Endothelial cell of umbilical vein (primary cell): ENCODE results near the gene ANKRD39. TPM values are rescaled to one million over a fixed set of nuclear protein-coding genes. Genes with fewer than 3 reads are reported as not detected.

ENCODE experiments used
- BruUV-seq: library from RNA; stranded (reverse); fragments of 400-500 nt; replicated peaks from 2 replicates; lab custom pipeline; 2021; lab: Mats Ljungman, UMichigan
- CTCF ChIA-PET: fragments of 300-600, 350-600 bp; sonication (Branson Sonifier 250); formaldehyde crosslinking; loops from one replicate; lab custom pipeline; 2021; ENCODE audit warnings: antibody characterized with exemption, inconsistent platforms; lab: Charles Lee
- POLR2A ChIA-PET: fragments of 300-600, 350-600 bp; sonication (Branson Sonifier 250); formaldehyde crosslinking; loops from one replicate; lab custom pipeline; 2021; ENCODE audit warnings: antibody characterized with exemption, inconsistent platforms; lab: Charles Lee
- DNase-seq: peaks from one replicate; pipeline ENCODE4 v3.0.0-alpha.2; 2011; ENCODE audit warnings: low read depth, low spot score
- FAIRE-seq: peaks from 2 replicates; lab custom pipeline; 2011; peaks lifted over from hg19 to GRCh38; lab: Jason Lieb, UNC
- H2AFZ ChIP-seq: 2 replicates; pipeline ENCODE4 v1.6.0; 2012; ENCODE audit warnings: low read depth, low read length, control low read depth, inconsistent platforms
- H3K27ac ChIP-seq: 2 replicates; pipeline ENCODE4 v1.5.1; 2011; ENCODE audit warnings: low read depth, mild to moderate bottlenecking, control low read depth, low read length, moderate library complexity; ENCODE audit not compliant: insufficient read depth
- H3K27me3 ChIP-seq, 2 experiments: 2 replicates each; pipeline versions ENCODE4 v1.6.0 to v1.6.1; 2011; ENCODE audit warnings: low read length in 2 of 2, mixed read lengths in 1 of 2; ENCODE audit not compliant: control insufficient read depth in 2 of 2, insufficient read depth in 2 of 2
- H3K36me3 ChIP-seq, 2 experiments: 2 replicates in 1 of 2; 3 replicates in 1 of 2; pipeline ENCODE4 v1.5.1; 2011; ENCODE audit warnings: low read length in 2 of 2, mild to moderate bottlenecking in 1 of 2, moderate library complexity in 1 of 2; ENCODE audit not compliant: control insufficient read depth in 2 of 2, insufficient read depth in 2 of 2; ENCODE audit errors: extremely low read depth in 1 of 2
- H3K4me1 ChIP-seq: 3 replicates; pipeline ENCODE4 v1.5.1; 2011; ENCODE audit warnings: mild to moderate bottlenecking, low read length; ENCODE audit not compliant: control insufficient read depth, insufficient read depth; ENCODE audit errors: extremely low read depth
- H3K4me2 ChIP-seq: 2 replicates; pipeline ENCODE4 v1.6.1; 2011; ENCODE audit warnings: low read length, control low read depth, mixed read lengths; ENCODE audit not compliant: insufficient read depth
- H3K4me3 ChIP-seq, 3 experiments: fragments of 200-600 bp in 1 of 3; sonication (generic), shearing (Covaris generic) in 1 of 3; replicated peaks in 1 of 3; 2 replicates each; pipeline ENCODE4 v1.5.1; 2011 to 2016; ENCODE audit warnings: control low read depth in 3 of 3, low read length in 3 of 3, mild to moderate bottlenecking in 2 of 3, inconsistent platforms in 1 of 3, low read depth in 1 of 3, moderate library complexity in 1 of 3; ENCODE audit not compliant: insufficient read depth in 1 of 3
- H3K79me2 ChIP-seq: 2 replicates; pipeline ENCODE4 v1.6.0; 2012; ENCODE audit warnings: low read length, inconsistent platforms; ENCODE audit not compliant: control insufficient read depth, insufficient read depth
- H3K9ac ChIP-seq: replicated peaks from 2 replicates; pipeline ENCODE3; 2011; ENCODE audit warnings: low read length, control low read depth; ENCODE audit not compliant: insufficient read depth; ENCODE audit errors: extremely low read depth
- H3K9me1 ChIP-seq: replicated peaks from 3 replicates; pipeline ENCODE4 v1.6.0; 2011; ENCODE audit warnings: mild to moderate bottlenecking, low read length; ENCODE audit not compliant: control insufficient read depth, insufficient read depth; ENCODE audit errors: extremely low read depth
- H3K9me3 ChIP-seq: replicated peaks from 2 replicates; pipeline ENCODE4 v1.5.1; 2012; ENCODE audit warnings: low read length, inconsistent platforms; ENCODE audit not compliant: control insufficient read depth, insufficient read depth
- H4K20me1 ChIP-seq: replicated peaks from 2 replicates; pipeline ENCODE3; 2011; ENCODE audit warnings: mild to moderate bottlenecking, low read length; ENCODE audit not compliant: control insufficient read depth, insufficient read depth; ENCODE audit errors: extremely low read depth
- EZH2 ChIP-seq: IDR thresholded peaks from 2 replicates; pipeline ENCODE4 v1.6.1; 2012; ENCODE audit warnings: borderline replicate concordance, low read depth, mild to moderate bottlenecking, moderate library complexity, low read length, inconsistent platforms; ENCODE audit not compliant: severe bottlenecking
- FOS ChIP-seq: IDR thresholded peaks from 2 replicates; pipeline ENCODE4 v1.6.1; 2011; ENCODE audit warnings: mild to moderate bottlenecking, low read length, moderate library complexity, borderline replicate concordance; ENCODE audit not compliant: insufficient read depth
- GATA2 ChIP-seq: IDR thresholded peaks from 2 replicates; pipeline ENCODE4 v1.7.0; 2011; ENCODE audit warnings: low read depth, mild to moderate bottlenecking, moderate library complexity, mixed read lengths, low read length; ENCODE audit not compliant: insufficient read length, insufficient read depth
- JUN ChIP-seq: IDR thresholded peaks from 2 replicates; pipeline ENCODE4 v1.6.1; 2011; ENCODE audit warnings: borderline replicate concordance, low read depth; ENCODE audit not compliant: insufficient read length, insufficient read depth
- MYC ChIP-seq: IDR thresholded peaks from one replicate; pipeline ENCODE4 v1.6.1; 2011; ENCODE audit warnings: mild to moderate bottlenecking, low read depth, low read length
- POLR2A ChIP-seq: IDR thresholded peaks from 2 replicates; pipeline ENCODE4 v1.6.1; 2012; ENCODE audit warnings: low read depth, mild to moderate bottlenecking, control low read depth, low read length
- POLR2AphosphoS5 ChIP-seq: IDR thresholded peaks from 2 replicates; pipeline ENCODE4 v1.6.1; 2012; ENCODE audit warnings: low read depth, mild to moderate bottlenecking, control low read depth, low read length, moderate library complexity; ENCODE audit not compliant: insufficient read depth
- dilution Hi-C: fragments of 300-500 bp; cut with MboI; formaldehyde crosslinking; loops from one replicate; pipeline ENCODE4 v1.15.0; 2019; ENCODE audit warnings: low sequenced_read_pairs; ENCODE audit not compliant: extremely low pct_ligation_motif_present
- intact Hi-C: fragments of 100-400 bp; cut with micrococcal nuclease; formaldehyde crosslinking; loops from one replicate; pipeline ENCODE4 v1.10.0; 2022
- polyA plus RNA-seq, 4 experiments: library from polyadenylated mRNA; depleted of rRNA in 3 of 4; stranded (reverse) in 3 of 4; unstranded in 1 of 4; fragments of >200 nt; gene quantifications; 2 replicates each; pipeline versions ENCODE4 v1.2.1 to v1.2.3, GENCODE V29; 2011 to 2012; ENCODE audit warnings: missing spikeins in 1 of 4
- total RNA-seq: library from RNA; stranded (reverse); gene quantifications from 2 replicates; pipeline ENCODE4 v1.2.3, GENCODE V29; 2021
- TF ChIP-seq, protein P1 (sequence below): IDR thresholded peaks from 2 replicates; pipeline ENCODE4 v1.6.1; 2011; ENCODE audit not compliant: insufficient read depth, insufficient read length
- TF ChIP-seq, protein P2 (sequence below), 2 donors: IDR thresholded peaks; 1 replicate in 1 of 2; 2 replicates in 1 of 2; pipeline ENCODE4 v1.5.1; 2011; ENCODE audit warnings: low read length in 2 of 2, mild to moderate bottlenecking in 2 of 2, moderate library complexity in 2 of 2, control low read depth in 1 of 2, inconsistent platforms in 1 of 2, low read depth in 1 of 2; ENCODE audit not compliant: insufficient read depth in 1 of 2; ENCODE audit errors: extremely low read depth in 1 of 2

ANKRD39 gene
- total and polyA plus RNA-seq, 2 donors (not counting 3 experiments of a cell fraction or from before 2014, with no cell fraction given): 14.7 to 17.9 TPM

GRCh38 chr2:96839293-96839874 is 18.4 kb downstream of the ANKRD39 start:
- DNase-seq: no peak
- ChIA-PET POLR2A (no interaction called here), CTCF (no interaction called here)
- BruUV-seq: no TSS peak
- H3K9ac ChIP-seq: no peak overlapping the region
- TF ChIP-seq GATA2 (no peak), EZH2 (no peak), MYC (no peak), JUN (no peak), FOS (no peak), POLR2A (no peak), POLR2AphosphoS5 (no peak)
- TF ChIP-seq, protein P1, sequence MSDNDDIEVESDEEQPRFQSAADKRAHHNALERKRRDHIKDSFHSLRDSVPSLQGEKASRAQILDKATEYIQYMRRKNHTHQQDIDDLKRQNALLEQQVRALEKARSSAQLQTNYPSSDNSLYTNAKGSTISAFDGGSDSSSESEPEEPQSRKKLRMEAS: no peak
- TF ChIP-seq, protein P2, sequence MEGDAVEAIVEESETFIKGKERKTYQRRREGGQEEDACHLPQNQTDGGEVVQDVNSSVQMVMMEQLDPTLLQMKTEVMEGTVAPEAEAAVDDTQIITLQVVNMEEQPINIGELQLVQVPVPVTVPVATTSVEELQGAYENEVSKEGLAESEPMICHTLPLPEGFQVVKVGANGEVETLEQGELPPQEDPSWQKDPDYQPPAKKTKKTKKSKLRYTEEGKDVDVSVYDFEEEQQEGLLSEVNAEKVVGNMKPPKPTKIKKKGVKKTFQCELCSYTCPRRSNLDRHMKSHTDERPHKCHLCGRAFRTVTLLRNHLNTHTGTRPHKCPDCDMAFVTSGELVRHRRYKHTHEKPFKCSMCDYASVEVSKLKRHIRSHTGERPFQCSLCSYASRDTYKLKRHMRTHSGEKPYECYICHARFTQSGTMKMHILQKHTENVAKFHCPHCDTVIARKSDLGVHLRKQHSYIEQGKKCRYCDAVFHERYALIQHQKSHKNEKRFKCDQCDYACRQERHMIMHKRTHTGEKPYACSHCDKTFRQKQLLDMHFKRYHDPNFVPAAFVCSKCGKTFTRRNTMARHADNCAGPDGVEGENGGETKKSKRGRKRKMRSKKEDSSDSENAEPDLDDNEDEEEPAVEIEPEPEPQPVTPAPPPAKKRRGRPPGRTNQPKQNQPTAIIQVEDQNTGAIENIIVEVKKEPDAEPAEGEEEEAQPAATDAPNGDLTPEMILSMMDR (IDR thresholded peaks at IDR 0.05; ENCODE audit: extremely low read depth in 1 of 2, insufficient read depth in 1 of 2, low read depth in 1 of 2, low read length in 2 of 2): no peak
- H3K27me3 ChIP-seq: no peaks in the 10 kb centered on the region
- no peak overlapping the region for H3K4me3 ChIP-seq
- H3K4me2 ChIP-seq: no peak overlapping the region
- no peaks in the 10 kb centered on the region for H3K9me1 ChIP-seq
- no peaks in the 10 kb centered on the region for H3K9me3 ChIP-seq
- no peaks in the 10 kb centered on the region for H4K20me1 ChIP-seq
- H3K36me3 ChIP-seq: no peaks in the 10 kb centered on the region
- dilution Hi-C loops (no loop called here), intact Hi-C loops (no loop called here)
- no peaks in the 10 kb centered on the region for H3K79me2 ChIP-seq
- H3K4me1 ChIP-seq: no peaks in the 10 kb centered on the region
- FAIRE-seq: no peak
- no peak overlapping the region for H2AFZ ChIP-seq
- no peak overlapping the region for H3K27ac ChIP-seq
